Keratinocyte (primary cell): ENCODE data around the gene AP3M1. TPM values are rescaled to one million over a fixed set of nuclear protein-coding genes. Genes with fewer than 3 reads are reported as not detected.

ENCODE experiments used
- DNase-seq: peaks from one replicate; pipeline ENCODE4 v3.0.0-alpha.2; 2011; ENCODE audit warnings: low read depth, missing footprints, low spot score
- FAIRE-seq: peaks from 2 replicates; lab custom pipeline; 2011; peaks lifted over from hg19 to GRCh38; lab: Jason Lieb, UNC
- H2AFZ ChIP-seq: 2 replicates; pipeline ENCODE4 v1.6.0; 2012; ENCODE audit warnings: low read length, control low read depth, inconsistent platforms; ENCODE audit not compliant: control insufficient read depth
- H3K27ac ChIP-seq: 2 replicates; pipeline ENCODE4 v1.5.1; 2011; ENCODE audit warnings: low read length; ENCODE audit not compliant: control insufficient read depth, insufficient read depth
- H3K27me3 ChIP-seq: 3 replicates; pipeline ENCODE4 v1.6.0; 2011; ENCODE audit warnings: low read length; ENCODE audit not compliant: control insufficient read depth, insufficient read depth; ENCODE audit errors: extremely low read depth
- H3K36me3 ChIP-seq, 2 experiments: 2 replicates in 1 of 2; 3 replicates in 1 of 2; pipeline ENCODE4 v1.5.1; 2011; ENCODE audit warnings: low read length in 2 of 2, mild to moderate bottlenecking in 1 of 2; ENCODE audit not compliant: control insufficient read depth in 2 of 2, insufficient read depth in 2 of 2; ENCODE audit errors: extremely low read depth in 1 of 2
- H3K4me1 ChIP-seq: 3 replicates; pipeline ENCODE4 v1.5.1; 2011; ENCODE audit warnings: low read length; ENCODE audit not compliant: control insufficient read depth, insufficient read depth; ENCODE audit errors: extremely low read depth
- H3K4me2 ChIP-seq: 3 replicates; pipeline ENCODE4 v1.6.0; 2011; ENCODE audit warnings: low read depth, low read length; ENCODE audit not compliant: control insufficient read depth, insufficient read depth; ENCODE audit errors: extremely low read depth
- H3K4me3 ChIP-seq, 3 experiments: fragments of 200-600 bp in 1 of 3; sonication (generic) in 1 of 3; 2 replicates in 2 of 3; 3 replicates in 1 of 3; pipeline ENCODE4 v1.5.1; 2011 to 2016; ENCODE audit warnings: low read length in 3 of 3, mild to moderate bottlenecking in 3 of 3, control low read depth in 2 of 3, inconsistent platforms in 1 of 3, low read depth in 1 of 3, mixed read lengths in 1 of 3, mixed run types in 1 of 3, moderate library complexity in 1 of 3; ENCODE audit not compliant: control insufficient read depth in 2 of 3, insufficient read depth in 2 of 3; ENCODE audit errors: extremely low read depth in 1 of 3
- H3K79me2 ChIP-seq: 2 replicates; pipeline ENCODE4 v1.6.0; 2012; ENCODE audit warnings: low read length; ENCODE audit not compliant: control insufficient read depth, insufficient read depth
- H3K9ac ChIP-seq: 3 replicates; pipeline ENCODE4 v1.6.0; 2011; ENCODE audit warnings: low read length; ENCODE audit not compliant: control insufficient read depth, insufficient read depth; ENCODE audit errors: extremely low read depth
- H3K9me1 ChIP-seq: 3 replicates; pipeline ENCODE4 v1.6.0; 2011; ENCODE audit warnings: low read length; ENCODE audit not compliant: control insufficient read depth, insufficient read depth; ENCODE audit errors: extremely low read depth
- H3K9me3 ChIP-seq: 2 replicates; pipeline ENCODE4 v1.5.1; 2012; ENCODE audit warnings: low read depth, low read length; ENCODE audit not compliant: control insufficient read depth
- H4K20me1 ChIP-seq: 3 replicates; pipeline ENCODE4 v1.6.0; 2011; ENCODE audit warnings: low read length; ENCODE audit not compliant: control insufficient read depth, insufficient read depth; ENCODE audit errors: extremely low read depth
- EZH2 ChIP-seq: IDR thresholded peaks from one replicate; pipeline ENCODE4 v1.6.1; 2012; ENCODE audit warnings: inconsistent platforms, mild to moderate bottlenecking, low read length, moderate library complexity
- dilution Hi-C: fragments of 300-500 bp; cut with MboI; formaldehyde crosslinking; loops from one replicate; pipeline ENCODE4 v1.7.0; 2020; ENCODE audit warnings: low sequenced_read_pairs; ENCODE audit not compliant: extremely low pct_ligation_motif_present
- polyA plus RNA-seq, 5 experiments: library from polyadenylated mRNA; depleted of rRNA in 3 of 5; stranded (reverse) in 3 of 5; stranded (forward) in 1 of 5; unstranded in 1 of 5; fragments of >200 nt; gene quantifications; 1 replicate in 1 of 5; 2 replicates in 3 of 5; 3 replicates in 1 of 5; pipeline versions ENCODE4 v1.2.1 to v1.2.3, GENCODE V29; 2011 to 2012; ENCODE audit warnings: missing spikeins in 2 of 5, low read depth in 1 of 5, low replicate concordance in 1 of 5
- TF ChIP-seq, protein P1 (sequence below), 3 experiments: IDR thresholded peaks in 1 of 3; conservative IDR thresholded peaks in 1 of 3; optimal IDR thresholded peaks in 1 of 3; 2 replicates in 2 of 3; 3 replicates in 1 of 3; pipeline versions ENCODE3 to v1.5.1; 2011; ENCODE audit warnings: low read length in 3 of 3, mild to moderate bottlenecking in 3 of 3, moderate library complexity in 2 of 3, control low read depth in 1 of 3, inconsistent platforms in 1 of 3; ENCODE audit not compliant: insufficient read depth in 2 of 3; ENCODE audit errors: extremely low read depth in 1 of 3

Gene AP3M1
- polyA plus RNA-seq, 1 donor (not counting 4 experiments of a cell fraction or from before 2014, with no cell fraction given), result 53.5 TPM

- Histone ChIP-seq H3K36me3 (peaks cover 30 to 36% of the 10 kb centered on the region in 2 experiments), H4K20me1 (no peaks in the 10 kb centered on the region), H3K4me1 (peaks cover 12% of the 10 kb centered on the region), H3K27ac (no peak overlapping the region), H3K4me2 (no peak overlapping the region), H3K79me2 (no peaks in the 10 kb centered on the region), H3K4me3 (no peak overlapping the region), H3K27me3 (no peaks in the 10 kb centered on the region), H2AFZ (no peak overlapping the region), H3K9me3 (no peaks in the 10 kb centered on the region), H3K9me1 (no peaks in the 10 kb centered on the region), H3K9ac (no peak overlapping the region)
- no peak for FAIRE-seq
- dilution Hi-C loops, result no loop called here
- TF ChIP-seq EZH2, result no peak
- TF ChIP-seq, protein P1, sequence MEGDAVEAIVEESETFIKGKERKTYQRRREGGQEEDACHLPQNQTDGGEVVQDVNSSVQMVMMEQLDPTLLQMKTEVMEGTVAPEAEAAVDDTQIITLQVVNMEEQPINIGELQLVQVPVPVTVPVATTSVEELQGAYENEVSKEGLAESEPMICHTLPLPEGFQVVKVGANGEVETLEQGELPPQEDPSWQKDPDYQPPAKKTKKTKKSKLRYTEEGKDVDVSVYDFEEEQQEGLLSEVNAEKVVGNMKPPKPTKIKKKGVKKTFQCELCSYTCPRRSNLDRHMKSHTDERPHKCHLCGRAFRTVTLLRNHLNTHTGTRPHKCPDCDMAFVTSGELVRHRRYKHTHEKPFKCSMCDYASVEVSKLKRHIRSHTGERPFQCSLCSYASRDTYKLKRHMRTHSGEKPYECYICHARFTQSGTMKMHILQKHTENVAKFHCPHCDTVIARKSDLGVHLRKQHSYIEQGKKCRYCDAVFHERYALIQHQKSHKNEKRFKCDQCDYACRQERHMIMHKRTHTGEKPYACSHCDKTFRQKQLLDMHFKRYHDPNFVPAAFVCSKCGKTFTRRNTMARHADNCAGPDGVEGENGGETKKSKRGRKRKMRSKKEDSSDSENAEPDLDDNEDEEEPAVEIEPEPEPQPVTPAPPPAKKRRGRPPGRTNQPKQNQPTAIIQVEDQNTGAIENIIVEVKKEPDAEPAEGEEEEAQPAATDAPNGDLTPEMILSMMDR (optimal IDR thresholded peaks at IDR 0.05 in 1 of 3, IDR thresholded peaks at IDR 0.05 in 1 of 3, conservative IDR thresholded peaks at IDR 0.05 in 1 of 3; ENCODE audit: extremely low read depth in 1 of 3, insufficient read depth in 2 of 3, low read length in 3 of 3), result no peak
- no peak for DNase-seq
Measured at GRCh38 chr10:74121368-74121767, 29.3 kb downstream of the AP3M1 start.

DNA sequence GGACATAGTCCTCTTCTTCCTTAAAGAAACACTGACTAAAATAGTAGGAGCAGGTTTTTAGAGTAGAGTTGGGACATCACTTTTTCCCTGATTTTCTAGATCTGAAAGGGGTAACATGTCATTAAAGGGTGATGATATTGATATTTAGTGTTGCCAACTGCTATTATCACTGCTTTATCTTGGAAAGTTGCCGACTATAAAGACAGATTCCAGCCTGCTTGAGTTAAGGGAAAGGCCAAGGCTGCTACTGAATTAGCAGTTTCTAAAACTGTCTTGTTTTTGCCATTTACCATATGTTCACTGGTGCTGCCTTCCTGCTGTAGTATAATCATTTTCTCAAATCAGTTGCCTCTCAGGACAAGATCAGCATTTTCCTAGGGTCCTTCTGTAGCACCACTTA, 29.7 kb downstream of the AP3M1 start:
- FAIRE-seq, result no peak
- H3K9ac ChIP-seq, result no peak overlapping the region

More for the DNA sequence above, 29.7 kb downstream of the AP3M1 start:
- TF ChIP-seq, protein P1 (optimal IDR thresholded peaks at IDR 0.05 in 1 of 3, IDR thresholded peaks at IDR 0.05 in 1 of 3, conservative IDR thresholded peaks at IDR 0.05 in 1 of 3; ENCODE audit: extremely low read depth in 1 of 3, insufficient read depth in 2 of 3, low read length in 3 of 3), result no peak
- TF ChIP-seq EZH2, result no peak
- DNase-seq, result no peak
- Histone ChIP-seq H3K27ac (no peak overlapping the region), H3K9me3 (no peaks in the 10 kb centered on the region), H4K20me1 (no peaks in the 10 kb centered on the region), H3K9me1 (no peaks in the 10 kb centered on the region), H3K4me2 (no peak overlapping the region), H2AFZ (no peak overlapping the region), H3K4me3 (no peak overlapping the region), H3K36me3 (peaks cover 30 to 39% of the 10 kb centered on the region in 2 experiments), H3K27me3 (no peaks in the 10 kb centered on the region), H3K79me2 (no peaks in the 10 kb centered on the region), H3K4me1 (peaks cover 12% of the 10 kb centered on the region)
- dilution Hi-C loops, result no loop called here
